ENCODE data around the gene CADM1. TPM values are rescaled to one million over a fixed set of nuclear protein-coding genes. Genes with fewer than 3 reads are reported as not detected.

Gene CADM1
- total and polyA plus RNA-seq, 2 donors (not counting 3 experiments of a cell fraction or from before 2014, with no cell fraction given): 0.52 to 2.6 TPM

DNA sequence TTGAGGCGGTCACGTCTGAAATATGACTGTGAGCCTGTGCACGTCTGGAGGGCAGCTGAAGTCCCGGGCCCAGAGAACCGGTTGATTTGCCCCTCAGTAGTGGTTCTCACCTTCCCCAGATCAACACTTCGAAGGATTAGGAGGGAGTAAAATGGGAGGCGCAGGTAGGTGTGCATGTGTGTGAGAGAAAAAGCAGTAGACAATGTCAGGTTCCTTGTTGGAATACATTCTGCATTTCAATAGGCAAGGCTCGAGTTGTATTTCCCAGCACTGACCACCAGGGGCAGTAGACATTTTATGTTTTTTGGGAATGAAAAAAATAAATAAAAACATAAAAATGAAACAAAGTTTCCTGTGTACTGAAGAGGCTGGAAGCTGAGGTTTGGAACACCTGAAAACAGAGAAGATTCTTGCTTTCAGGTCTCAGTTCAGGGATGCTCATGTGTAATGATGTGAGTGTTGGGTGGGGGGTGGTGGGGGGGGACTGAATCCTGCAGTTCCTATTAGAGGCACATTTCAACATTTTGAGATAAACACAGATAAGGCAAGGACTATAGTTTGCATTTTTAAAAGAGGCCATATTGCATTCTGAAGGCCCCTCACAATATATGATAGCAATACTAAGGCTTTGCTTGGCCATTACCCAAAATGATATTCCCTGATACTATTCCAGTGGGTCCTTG is 333.9 kb downstream of the CADM1 start:
- FAIRE-seq: no peak
- Histone ChIP-seq H3K27me3 (ENCODE audit: control insufficient read depth in 2 of 2, insufficient read depth in 2 of 2, low read length in 2 of 2) (no peaks in the 10 kb centered on the region), H2AFZ (ENCODE audit: low read depth, low read length) (no peak overlapping the region), H3K9me3 (replicated peaks; ENCODE audit: control insufficient read depth, insufficient read depth, low read length) (no peaks in the 10 kb centered on the region), H4K20me1 (replicated peaks; ENCODE audit: control insufficient read depth, extremely low read depth, insufficient read depth, low read length) (no peaks in the 10 kb centered on the region), H3K4me1 (ENCODE audit: control insufficient read depth, extremely low read depth, insufficient read depth, low read length) (no peaks in the 10 kb centered on the region), H3K27ac (ENCODE audit: insufficient read depth, low read depth, low read length) (no peak overlapping the region), H3K79me2 (ENCODE audit: control insufficient read depth, insufficient read depth, low read length) (no peaks in the 10 kb centered on the region), H3K9me1 (replicated peaks; ENCODE audit: control insufficient read depth, extremely low read depth, insufficient read depth, low read length) (no peaks in the 10 kb centered on the region), H3K4me3 (replicated peaks in 1 of 3; ENCODE audit: insufficient read depth in 1 of 3, low read depth in 1 of 3, low read length in 3 of 3) (no peak overlapping the region), H3K4me2 (ENCODE audit: insufficient read depth, low read length) (no peak overlapping the region), H3K9ac (replicated peaks; ENCODE audit: extremely low read depth, insufficient read depth, low read length) (no peak overlapping the region), H3K36me3 (ENCODE audit: control insufficient read depth in 2 of 2, extremely low read depth in 1 of 2, insufficient read depth in 2 of 2, low read length in 2 of 2) (no peaks in the 10 kb centered on the region)
- dilution Hi-C loops (cut with MboI; ENCODE audit: extremely low pct_ligation_motif_present, low sequenced_read_pairs) (no loop called here), intact Hi-C loops (cut with micrococcal nuclease) (loop anchor here (5.0 kb wide), 1 partner anchor 888 kb away; no protein-coding TSS in a partner anchor)
- CTCF ChIA-PET: interaction anchor here (0.6 kb wide), 1 partner anchor 26 kb away, joined by 3 read pairs; no protein-coding TSS in a partner anchor
- no peak for TF ChIP-seq FOS (IDR thresholded peaks at IDR 0.05; ENCODE audit: borderline replicate concordance, insufficient read depth, low read length)
- no peak for TF ChIP-seq MYC (IDR thresholded peaks at IDR 0.05; ENCODE audit: low read depth, low read length)
- TF ChIP-seq GATA2 (IDR thresholded peaks at IDR 0.05; ENCODE audit: insufficient read depth, insufficient read length, low read depth, low read length): no peak
- TF ChIP-seq, protein P1, sequence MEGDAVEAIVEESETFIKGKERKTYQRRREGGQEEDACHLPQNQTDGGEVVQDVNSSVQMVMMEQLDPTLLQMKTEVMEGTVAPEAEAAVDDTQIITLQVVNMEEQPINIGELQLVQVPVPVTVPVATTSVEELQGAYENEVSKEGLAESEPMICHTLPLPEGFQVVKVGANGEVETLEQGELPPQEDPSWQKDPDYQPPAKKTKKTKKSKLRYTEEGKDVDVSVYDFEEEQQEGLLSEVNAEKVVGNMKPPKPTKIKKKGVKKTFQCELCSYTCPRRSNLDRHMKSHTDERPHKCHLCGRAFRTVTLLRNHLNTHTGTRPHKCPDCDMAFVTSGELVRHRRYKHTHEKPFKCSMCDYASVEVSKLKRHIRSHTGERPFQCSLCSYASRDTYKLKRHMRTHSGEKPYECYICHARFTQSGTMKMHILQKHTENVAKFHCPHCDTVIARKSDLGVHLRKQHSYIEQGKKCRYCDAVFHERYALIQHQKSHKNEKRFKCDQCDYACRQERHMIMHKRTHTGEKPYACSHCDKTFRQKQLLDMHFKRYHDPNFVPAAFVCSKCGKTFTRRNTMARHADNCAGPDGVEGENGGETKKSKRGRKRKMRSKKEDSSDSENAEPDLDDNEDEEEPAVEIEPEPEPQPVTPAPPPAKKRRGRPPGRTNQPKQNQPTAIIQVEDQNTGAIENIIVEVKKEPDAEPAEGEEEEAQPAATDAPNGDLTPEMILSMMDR (IDR thresholded peaks at IDR 0.05; ENCODE audit: extremely low read depth in 1 of 2, insufficient read depth in 1 of 2, low read depth in 1 of 2, low read length in 2 of 2): peak; percentile 49 to 51
- no TSS peak for BruUV-seq (replicated peaks)
- POLR2A ChIA-PET: no interaction called here
- peak; percentile 18 for DNase-seq (ENCODE audit: low read depth, low spot score)

DNA sequence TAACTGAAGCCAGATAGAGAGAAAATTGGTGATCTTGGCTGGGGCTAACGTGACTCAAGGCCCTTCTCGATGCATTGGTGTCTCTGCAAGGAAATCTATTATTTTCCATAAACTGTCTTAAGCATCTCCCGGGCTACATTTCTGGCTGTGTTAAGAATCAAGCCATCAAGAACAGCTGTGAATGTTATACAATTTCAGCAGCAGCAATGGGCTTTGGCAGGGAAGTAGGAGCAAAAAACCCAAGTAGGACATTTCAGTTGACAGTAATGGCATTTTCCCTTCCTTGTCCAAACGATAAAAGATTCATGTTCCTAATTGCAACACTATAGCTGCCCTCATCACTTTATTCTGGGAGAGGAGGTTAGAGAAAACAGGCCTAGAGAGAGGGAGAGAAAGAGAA is 335.0 kb downstream of the CADM1 start:
- ChIA-PET POLR2A (no interaction called here), CTCF (no interaction called here)
- H3K27me3 ChIP-seq (ENCODE audit: control insufficient read depth in 2 of 2, insufficient read depth in 2 of 2, low read length in 2 of 2): no peaks in the 10 kb centered on the region
- H3K9me3 ChIP-seq (replicated peaks; ENCODE audit: control insufficient read depth, insufficient read depth, low read length): no peaks in the 10 kb centered on the region
- H2AFZ ChIP-seq (ENCODE audit: low read depth, low read length): no peak overlapping the region
- no peaks in the 10 kb centered on the region for H3K79me2 ChIP-seq (ENCODE audit: control insufficient read depth, insufficient read depth, low read length)
- H3K27ac ChIP-seq (ENCODE audit: insufficient read depth, low read depth, low read length): no peak overlapping the region
- no peaks in the 10 kb centered on the region for H3K4me1 ChIP-seq (ENCODE audit: control insufficient read depth, extremely low read depth, insufficient read depth, low read length)
- FAIRE-seq: no peak
- H3K4me2 ChIP-seq (ENCODE audit: insufficient read depth, low read length): no peak overlapping the region
- no peak overlapping the region for H3K9ac ChIP-seq (replicated peaks; ENCODE audit: extremely low read depth, insufficient read depth, low read length)
- no peak for DNase-seq (ENCODE audit: low read depth, low spot score)
- H4K20me1 ChIP-seq (replicated peaks; ENCODE audit: control insufficient read depth, extremely low read depth, insufficient read depth, low read length): no peaks in the 10 kb centered on the region
- no peak overlapping the region for H3K4me3 ChIP-seq (replicated peaks in 1 of 3; ENCODE audit: insufficient read depth in 1 of 3, low read depth in 1 of 3, low read length in 3 of 3)
- TF ChIP-seq FOS (IDR thresholded peaks at IDR 0.05; ENCODE audit: borderline replicate concordance, insufficient read depth, low read length): no peak
- TF ChIP-seq JUN (IDR thresholded peaks at IDR 0.05; ENCODE audit: borderline replicate concordance, insufficient read depth, insufficient read length, low read depth): no peak
- no peak for TF ChIP-seq POLR2A (IDR thresholded peaks at IDR 0.05; ENCODE audit: low read depth, low read length)
- TF ChIP-seq POLR2AphosphoS5 (IDR thresholded peaks at IDR 0.05; ENCODE audit: insufficient read depth, low read depth, low read length): no peak
- TF ChIP-seq EZH2 (IDR thresholded peaks at IDR 0.05; ENCODE audit: borderline replicate concordance, low read depth, low read length, severe bottlenecking): no peak
- TF ChIP-seq MYC (IDR thresholded peaks at IDR 0.05; ENCODE audit: low read depth, low read length): no peak
- TF ChIP-seq GATA2 (IDR thresholded peaks at IDR 0.05; ENCODE audit: insufficient read depth, insufficient read length, low read depth, low read length): no peak
- TF ChIP-seq, protein P2, sequence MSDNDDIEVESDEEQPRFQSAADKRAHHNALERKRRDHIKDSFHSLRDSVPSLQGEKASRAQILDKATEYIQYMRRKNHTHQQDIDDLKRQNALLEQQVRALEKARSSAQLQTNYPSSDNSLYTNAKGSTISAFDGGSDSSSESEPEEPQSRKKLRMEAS (IDR thresholded peaks at IDR 0.05; ENCODE audit: insufficient read depth, insufficient read length): no peak
- TF ChIP-seq, protein P1 (IDR thresholded peaks at IDR 0.05; ENCODE audit: extremely low read depth in 1 of 2, insufficient read depth in 1 of 2, low read depth in 1 of 2, low read length in 2 of 2): no peak
- intact Hi-C loops (cut with micrococcal nuclease): no loop called here
- no peaks in the 10 kb centered on the region for H3K36me3 ChIP-seq (ENCODE audit: control insufficient read depth in 2 of 2, extremely low read depth in 1 of 2, insufficient read depth in 2 of 2, low read length in 2 of 2)
- dilution Hi-C loops (cut with MboI; ENCODE audit: extremely low pct_ligation_motif_present, low sequenced_read_pairs): no loop called here
- BruUV-seq (replicated peaks): no TSS peak
- H3K9me1 ChIP-seq (replicated peaks; ENCODE audit: control insufficient read depth, extremely low read depth, insufficient read depth, low read length): no peaks in the 10 kb centered on the region
